IMR-90 (cell line): ENCODE data around the gene C6orf58. TPM values are rescaled to one million over a fixed set of nuclear protein-coding genes. Genes with fewer than 3 reads are reported as not detected.

Experiments used
- ATAC-seq: fragments of 200-7000 bp; cut with Tn5 transposase; 2 replicates; pipeline ENCODE4 v1.9.1; 2020; ENCODE audit warnings: low read depth, mild to moderate bottlenecking, moderate library complexity
- BruUV-seq: library from RNA; stranded (reverse); fragments of 400-500 nt; replicated peaks from 2 replicates; lab custom pipeline; 2021; lab: Mats Ljungman, UMichigan
- CTCF ChIA-PET: fragments of 300-600 bp; formaldehyde crosslinking; extraction: SDS; loops from one replicate; lab custom pipeline; 2021; ENCODE audit warnings: antibody characterized with exemption; lab: Yijun Ruan, JAX
- POLR2A ChIA-PET: fragments of 300-600 bp; sonication (Branson Sonifier 250); formaldehyde crosslinking; loops from one replicate; lab custom pipeline; 2022; ENCODE audit warnings: antibody characterized with exemption; ENCODE audit not compliant: unreplicated experiment; lab: Charles Lee
- DNase-seq: peaks from one replicate; pipeline ENCODE4 v3.0.0; 2013
- H2AFZ ChIP-seq: replicated peaks from 2 replicates; pipeline ENCODE3; 2013; ENCODE audit warnings: low read length, mild to moderate bottlenecking; ENCODE audit not compliant: poor library complexity
- H2AK5ac ChIP-seq: 2 replicates; pipeline ENCODE4 v1.6.1; 2013; ENCODE audit warnings: low read depth, low read length, inconsistent platforms
- H2AK9ac ChIP-seq: replicated peaks from 2 replicates; pipeline ENCODE3; 2013; ENCODE audit warnings: mild to moderate bottlenecking, low read depth, low read length, moderate library complexity; ENCODE audit not compliant: poor library complexity
- H2BK120ac ChIP-seq: 2 replicates; pipeline ENCODE4 v1.6.1; 2013; ENCODE audit warnings: low read depth, low read length, inconsistent platforms
- H2BK15ac ChIP-seq: 3 replicates; pipeline ENCODE4 v1.6.1; 2013; ENCODE audit warnings: low read depth, low read length, inconsistent platforms
- H2BK20ac ChIP-seq: 2 replicates; pipeline ENCODE4 v1.6.1; 2013; ENCODE audit warnings: low read depth, mild to moderate bottlenecking, inconsistent platforms, low read length, moderate library complexity
- H2BK5ac ChIP-seq: 2 replicates; pipeline ENCODE4 v1.6.1; 2013; ENCODE audit warnings: mild to moderate bottlenecking, low read depth, low read length, inconsistent platforms; ENCODE audit not compliant: poor library complexity, severe bottlenecking
- H3K14ac ChIP-seq: replicated peaks from 2 replicates; pipeline ENCODE4 v1.6.1; 2013; ENCODE audit warnings: low read depth, low read length, inconsistent platforms
- H3K18ac ChIP-seq: 2 replicates; pipeline ENCODE4 v1.6.1; 2013; ENCODE audit warnings: low read depth, low read length, control low read depth
- H3K23ac ChIP-seq: 2 replicates; pipeline ENCODE4 v1.6.1; 2013; ENCODE audit warnings: low read depth, low read length, inconsistent platforms
- H3K27ac ChIP-seq: 2 replicates; pipeline ENCODE4 v1.5.1; 2013; ENCODE audit warnings: mild to moderate bottlenecking, control low read depth, low read length; ENCODE audit not compliant: insufficient read depth
- H3K27me3 ChIP-seq: 2 replicates; pipeline ENCODE4 v1.6.1; 2013; ENCODE audit warnings: low read length; ENCODE audit not compliant: control insufficient read depth, insufficient read depth
- H3K36me3 ChIP-seq: 2 replicates; pipeline ENCODE4 v1.6.1; 2013; ENCODE audit warnings: low read length, mixed read lengths; ENCODE audit not compliant: control insufficient read depth, insufficient read depth
- H3K4ac ChIP-seq: 2 replicates; pipeline ENCODE4 v1.6.1; 2013; ENCODE audit warnings: low read depth, low read length, inconsistent platforms
- H3K4me1 ChIP-seq: 2 replicates; pipeline ENCODE4 v1.6.1; 2013; ENCODE audit warnings: low read length, mixed read lengths; ENCODE audit not compliant: control insufficient read depth, insufficient read depth
- H3K4me2 ChIP-seq: 2 replicates; pipeline ENCODE4 v1.6.1; 2013; ENCODE audit warnings: low read depth, mild to moderate bottlenecking, control low read depth, low read length, moderate library complexity
- H3K4me3 ChIP-seq: 2 replicates; pipeline ENCODE4 v1.5.1; 2013; ENCODE audit warnings: low read depth, mild to moderate bottlenecking, control low read depth, low read length, moderate library complexity; ENCODE audit not compliant: insufficient read depth
- H3K56ac ChIP-seq: 2 replicates; pipeline ENCODE4 v1.6.1; 2013; ENCODE audit warnings: low read length, inconsistent platforms; ENCODE audit not compliant: insufficient read depth; ENCODE audit errors: extremely low read depth
- H3K79me1 ChIP-seq, 2 experiments: 2 replicates each; pipeline ENCODE4 v1.6.1; 2013; ENCODE audit warnings: low read length in 2 of 2, inconsistent platforms in 1 of 2, low read depth in 1 of 2
- H3K9ac ChIP-seq: 2 replicates; pipeline ENCODE4 v1.6.1; 2013; ENCODE audit warnings: low read depth, low read length, control low read depth
- H3K9me1 ChIP-seq: 2 replicates; pipeline ENCODE4 v1.6.1; 2013; ENCODE audit warnings: low read length, inconsistent platforms; ENCODE audit not compliant: insufficient read depth
- H3K9me3 ChIP-seq: 2 replicates; pipeline ENCODE4 v1.6.1; 2013; ENCODE audit warnings: low read length; ENCODE audit not compliant: control insufficient read depth, insufficient read depth
- H4K20me1 ChIP-seq: 2 replicates; pipeline ENCODE4 v1.6.1; 2013; ENCODE audit warnings: low read length, inconsistent platforms; ENCODE audit not compliant: insufficient read depth
- H4K5ac ChIP-seq: 2 replicates; pipeline ENCODE4 v1.6.1; 2013; ENCODE audit warnings: mild to moderate bottlenecking, low read depth, low read length, control low read depth
- H4K8ac ChIP-seq, 2 experiments: 2 replicates each; pipeline ENCODE4 v1.6.1; 2013; ENCODE audit warnings: low read depth in 2 of 2, low read length in 2 of 2, control low read depth in 1 of 2, inconsistent platforms in 1 of 2
- H4K91ac ChIP-seq: 2 replicates; pipeline ENCODE4 v1.6.1; 2013; ENCODE audit warnings: low read depth, low read length, inconsistent platforms; ENCODE audit not compliant: insufficient read depth
- CHD1 ChIP-seq: IDR thresholded peaks from 2 replicates; pipeline ENCODE4 v1.6.1; 2012; ENCODE audit warnings: low read depth, low read length, improper control_type of control experiment
- CTCF ChIP-seq: conservative IDR thresholded peaks from 2 replicates; pipeline ENCODE4 v1.5.1; 2012; ENCODE audit warnings: mild to moderate bottlenecking, low read depth, low read length, improper control_type of control experiment
- RAD21 ChIP-seq: IDR thresholded peaks from 2 replicates; pipeline ENCODE4 v1.6.1; 2012; ENCODE audit warnings: low read length, improper control_type of control experiment
- SMC3 ChIP-seq: fragments of 150-350 bp; IDR thresholded peaks from 2 replicates; pipeline ENCODE4 v1.6.1; 2016; ENCODE audit warnings: low read depth, mild to moderate bottlenecking, antibody characterized with exemption, low read length, moderate library complexity
- WGBS, 2 experiments: methylation state at CpG; one replicate each; pipeline versions ENCODE4 v1.1.5 to v1.1.7; 2013; ENCODE audit warnings: missing lambda C conversion rate in 2 of 2; ENCODE audit not compliant: insufficient read length in 1 of 2; ENCODE audit errors: extremely low coverage in 2 of 2; 5-methylcytosine and 5-hydroxymethylcytosine counted together
- dilution Hi-C: fragments of 300-500 bp; cut with HindIII; formaldehyde crosslinking; loops from one replicate; pipeline ENCODE4 v1.14.3; 2018; ENCODE audit warnings: low sequenced_read_pairs; ENCODE audit not compliant: unreplicated experiment
- in situ Hi-C: fragments of 300-500 bp; cut with MboI; formaldehyde crosslinking; loops from 3 replicates; pipeline ENCODE4 v1.14.3; 2019; ENCODE audit warnings: low sequenced_read_pairs, inconsistent platforms, mixed read lengths
- intact Hi-C: fragments of 100-400 bp; cut with micrococcal nuclease; formaldehyde crosslinking; loops from 2 replicates; pipeline ENCODE4 v1.10.0; 2022
- polyA plus RNA-seq, 3 experiments: library from polyadenylated mRNA; depleted of rRNA; stranded (reverse); fragments of >200 nt; gene quantifications; 2 replicates each; pipeline ENCODE4 v1.2.3, GENCODE V29; 2012; ENCODE audit warnings: low replicate concordance in 1 of 3
- total RNA-seq: library from RNA; depleted of rRNA; stranded (reverse); fragments of >200 nt; gene quantifications from 2 replicates; pipeline ENCODE4 v1.2.3, GENCODE V29; 2012

Gene C6orf58
- total and polyA plus RNA-seq, 2 of the 4 experiments (the other 2 are of a cell fraction) = 0.09 TPM; not detected in 1

GRCh38 chr6:127547904-127548649 lies 28.9 kb upstream of the C6orf58 start:
- Histone ChIP-seq H2AK5ac (no peak overlapping the region), H2BK15ac (no peak overlapping the region), H2BK5ac (no peak overlapping the region), H4K91ac (no peak overlapping the region), H4K20me1 (no peaks in the 10 kb centered on the region), H4K5ac (no peak overlapping the region), H3K23ac (no peak overlapping the region), H3K27ac (no peak overlapping the region), H3K4me3 (no peak overlapping the region), H3K36me3 (no peaks in the 10 kb centered on the region), H2BK120ac (no peak overlapping the region), H3K14ac (no peak overlapping the region), H3K4me1 (no peaks in the 10 kb centered on the region), H3K4ac (no peak overlapping the region), H3K9ac (no peak overlapping the region), H2AFZ (no peak overlapping the region), H3K9me1 (no peaks in the 10 kb centered on the region), H3K18ac (no peak overlapping the region), H3K56ac (no peak overlapping the region), H3K27me3 (no peaks in the 10 kb centered on the region; the same call in 1 of the 2 replicates), H2BK20ac (no peak overlapping the region), H4K8ac (no peak overlapping the region), H3K9me3 (no peaks in the 10 kb centered on the region), H3K79me1 (no peaks in the 10 kb centered on the region), H2AK9ac (no peak overlapping the region), H3K4me2 (no peak overlapping the region)
- intact Hi-C loops = no loop called here
- BruUV-seq = no TSS peak
- TF ChIP-seq CHD1 (no peak), SMC3 (peak; percentile 17; the same call in 1 of the 2 replicates), CTCF (peak; percentile 46), RAD21 (peak; percentile 42)
- CTCF ChIA-PET = interaction anchor here (0.7 to 1.4 kb wide), 3 partner anchors 28 to 346 kb away, joined by 5 to 6 read pairs (median 5); no protein-coding TSS in a partner anchor
- ATAC-seq (peak; percentile 59; the same call in 1 of the 2 replicates), DNase-seq (peak; percentile 17)
- dilution Hi-C loops = no loop called here
- WGBS, 2 experiments = 20% methylated on average over 1 of the region's 2 CpGs; no CpG with 5 or more reads in 1 of the 2 experiments
- POLR2A ChIA-PET = interaction anchor here (0.6 kb wide), 1 partner anchor 1562 kb away, joined by 4 read pairs; the partner anchor contains the start of gene TRMT11
- in situ Hi-C loops = no loop called here
